Parathyroid adenoma (tissue), 2 donors: ENCODE measurements around the gene RMP24.

ENCODE experiments used
- H2AFZ ChIP-seq: fragments of 300-600 bp; sonication (generic); one replicate; pipeline ENCODE4 v1.7.0; 2017; ENCODE audit warnings: antibody characterized with exemption, mild to moderate bottlenecking
- H3K27ac ChIP-seq: fragments of 300-600 bp; sonication (generic); one replicate; pipeline ENCODE4 v1.7.0; 2017
- H3K27me3 ChIP-seq: fragments of 300-600 bp; sonication (generic); one replicate; pipeline ENCODE4 v1.7.0; 2017; ENCODE audit warnings: low read length; ENCODE audit not compliant: control insufficient read depth, insufficient read depth
- H3K36me3 ChIP-seq: fragments of 300-600 bp; sonication (generic); one replicate; pipeline ENCODE4 v1.7.0; 2017; ENCODE audit warnings: low read length; ENCODE audit not compliant: control insufficient read depth, insufficient read depth
- H3K4me1 ChIP-seq: fragments of 300-600 bp; sonication (generic); one replicate; pipeline ENCODE4 v1.7.0; 2017; ENCODE audit warnings: control low read depth
- H3K4me2 ChIP-seq: fragments of 300-600 bp; sonication (generic); one replicate; pipeline ENCODE4 v1.7.0; 2017; ENCODE audit warnings: low read length
- H3K4me3 ChIP-seq: fragments of 300-600 bp; sonication (generic); one replicate; pipeline ENCODE4 v1.7.0; 2017; ENCODE audit warnings: low read depth, low read length
- H3K79me2 ChIP-seq: fragments of 300-600 bp; sonication (generic); one replicate; pipeline ENCODE4 v1.7.0; 2017; ENCODE audit warnings: control low read depth
- H3K9ac ChIP-seq: fragments of 300-600 bp; sonication (generic); one replicate; pipeline ENCODE4 v1.7.0; 2017; ENCODE audit warnings: mild to moderate bottlenecking
- H3K9me3 ChIP-seq: fragments of 300-600 bp; sonication (generic); one replicate; pipeline ENCODE4 v1.7.0; 2017; ENCODE audit warnings: low read length; ENCODE audit not compliant: control insufficient read depth
- TF ChIP-seq, protein P1 (sequence below): fragments of 300-600 bp; sonication (generic); IDR thresholded peaks from one replicate; pipeline ENCODE4 v1.7.0; 2017; ENCODE audit warnings: antibody characterized with exemption, mild to moderate bottlenecking
- donor health status: primary hyperparathyroidism.

RMP24 gene

DNA sequence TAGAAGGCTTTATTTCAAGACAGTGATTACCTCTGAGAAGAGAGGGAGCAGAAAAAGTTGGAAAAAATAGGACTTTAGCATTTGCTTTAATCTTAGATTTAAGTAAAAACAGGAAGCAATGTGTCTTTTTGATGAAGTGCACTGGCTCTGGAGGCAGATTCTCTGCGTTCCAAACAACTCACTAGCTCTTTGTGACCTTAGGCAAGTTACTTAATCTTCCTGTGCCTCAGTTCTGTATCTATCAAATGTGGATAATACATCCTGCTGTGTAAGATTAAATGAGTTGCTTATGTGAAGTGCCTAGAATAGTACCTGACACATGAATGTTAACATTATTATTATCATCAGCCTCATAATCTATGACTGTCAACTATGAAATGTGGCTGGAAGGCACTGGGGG, 52.5 kb downstream of the RMP24 start:
- no peak overlapping the region for H3K4me2 ChIP-seq
- peaks cover 5% of the 10 kb centered on the region for H3K4me1 ChIP-seq
- no peak overlapping the region for H3K4me3 ChIP-seq
- H3K27me3 ChIP-seq, result no peaks in the 10 kb centered on the region
- TF ChIP-seq, protein P1, sequence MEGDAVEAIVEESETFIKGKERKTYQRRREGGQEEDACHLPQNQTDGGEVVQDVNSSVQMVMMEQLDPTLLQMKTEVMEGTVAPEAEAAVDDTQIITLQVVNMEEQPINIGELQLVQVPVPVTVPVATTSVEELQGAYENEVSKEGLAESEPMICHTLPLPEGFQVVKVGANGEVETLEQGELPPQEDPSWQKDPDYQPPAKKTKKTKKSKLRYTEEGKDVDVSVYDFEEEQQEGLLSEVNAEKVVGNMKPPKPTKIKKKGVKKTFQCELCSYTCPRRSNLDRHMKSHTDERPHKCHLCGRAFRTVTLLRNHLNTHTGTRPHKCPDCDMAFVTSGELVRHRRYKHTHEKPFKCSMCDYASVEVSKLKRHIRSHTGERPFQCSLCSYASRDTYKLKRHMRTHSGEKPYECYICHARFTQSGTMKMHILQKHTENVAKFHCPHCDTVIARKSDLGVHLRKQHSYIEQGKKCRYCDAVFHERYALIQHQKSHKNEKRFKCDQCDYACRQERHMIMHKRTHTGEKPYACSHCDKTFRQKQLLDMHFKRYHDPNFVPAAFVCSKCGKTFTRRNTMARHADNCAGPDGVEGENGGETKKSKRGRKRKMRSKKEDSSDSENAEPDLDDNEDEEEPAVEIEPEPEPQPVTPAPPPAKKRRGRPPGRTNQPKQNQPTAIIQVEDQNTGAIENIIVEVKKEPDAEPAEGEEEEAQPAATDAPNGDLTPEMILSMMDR, result no peak
- no peak overlapping the region for H3K27ac ChIP-seq
- H3K9me3 ChIP-seq, result no peaks in the 10 kb centered on the region
- no peak overlapping the region for H3K9ac ChIP-seq
- H3K36me3 ChIP-seq, result no peaks in the 10 kb centered on the region
- no peak overlapping the region for H2AFZ ChIP-seq
- H3K79me2 ChIP-seq, result no peaks in the 10 kb centered on the region

DNA sequence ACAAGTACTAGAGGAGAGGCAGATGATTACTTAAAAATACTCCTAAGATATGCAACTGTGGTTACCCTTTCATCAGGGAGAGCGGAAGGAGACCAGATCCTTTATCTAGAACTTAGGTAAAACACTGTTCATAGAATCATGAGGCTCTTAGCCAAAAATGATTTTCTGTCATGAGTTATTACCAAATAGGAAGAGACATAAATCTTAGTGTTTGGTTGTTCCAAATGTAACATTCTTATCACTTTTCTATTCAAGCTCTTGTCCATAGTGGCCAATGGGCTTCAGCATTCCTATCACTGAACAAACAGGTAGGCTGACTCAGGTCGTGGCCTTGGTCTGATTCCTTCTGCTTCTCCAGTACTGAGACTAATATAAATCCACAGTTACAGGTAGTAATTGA, 56.4 kb downstream of the RMP24 start:
- Histone ChIP-seq H3K27me3 (no peaks in the 10 kb centered on the region), H2AFZ (no peak overlapping the region), H3K4me1 (peaks cover 5% of the 10 kb centered on the region), H3K4me3 (no peak overlapping the region), H3K4me2 (no peak overlapping the region), H3K27ac (no peak overlapping the region), H3K9ac (no peak overlapping the region), H3K79me2 (no peaks in the 10 kb centered on the region), H3K36me3 (no peaks in the 10 kb centered on the region), H3K9me3 (no peaks in the 10 kb centered on the region)
- TF ChIP-seq, protein P1, result no peak
